Esophagus muscularis mucosa (tissue), 3 donors: ENCODE measurements around the gene USP19.

Source experiments
- CTCF ChIP-seq, 3 experiments: fragments of 200-600 bp in 2 of 3; fragments of 450-650 bp in 1 of 3; sonication (generic) in 2 of 3; IDR thresholded peaks; one replicate each; pipeline ENCODE4 v1.5.1; 2017 to 2019; ENCODE audit warnings: antibody characterized with exemption in 3 of 3, mild to moderate bottlenecking in 2 of 3, moderate library complexity in 1 of 3
- EP300 ChIP-seq: sonication (generic); formaldehyde crosslinking; IDR thresholded peaks from one replicate; pipeline ENCODE4 v1.6.1; 2017; ENCODE audit warnings: antibody characterized with exemption

GRCh38 chr3:49092938-49093852 is 27.4 kb downstream of the USP19 start:
- TF ChIP-seq EP300 = no peak
- no peak for TF ChIP-seq CTCF (IDR thresholded peaks at IDR 0.05)
